ENCODE measurements around the gene CNN1.
A peak's percentile ranks its signal among the peaks of the same experiment; 100 is the strongest.
"Not testable (repeated sequence)": the region's sequence is repeated elsewhere in the genome, so short reads cannot be mapped to it uniquely, and the experiment has no call there.

CNN1 gene

GRCh38 chr19:11597202-11598102, 58.8 kb downstream of the CNN1 start, which contains the start of gene ZNF627:
Gene ZNF627, plus strand, starts transcription at chr19:11597483. Its CDS starts 145 bp downstream, at chr19:11597628.
- DNase-seq (ENCODE audit: insufficient read length, low spot score): peak; percentile 95
- FAIRE-seq: no peak
- TF ChIP-seq CTCF (IDR thresholded peaks at IDR 0.05; ENCODE audit: insufficient read depth, missing control alignments): no peak

DNA sequence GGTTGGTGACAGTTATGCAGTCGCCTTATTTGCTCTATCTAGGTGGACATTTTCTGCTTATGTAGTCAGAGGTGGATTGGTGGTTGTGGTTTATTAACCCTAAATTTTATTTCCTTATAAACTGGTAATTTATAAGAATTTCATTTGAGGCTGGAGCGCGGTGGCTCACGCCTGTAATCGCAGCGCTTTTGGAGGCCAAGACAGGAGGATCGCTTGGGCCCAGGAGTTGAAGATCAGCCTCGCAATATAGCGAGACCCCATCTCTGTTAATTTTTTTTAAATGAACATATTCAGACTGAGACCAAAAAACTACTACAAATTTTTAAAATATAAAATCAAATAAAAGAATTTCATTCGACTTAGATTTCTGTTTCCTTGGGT, 59.4 kb downstream of the CNN1 start:
- FAIRE-seq (no peak), DNase-seq (ENCODE audit: insufficient read length, low spot score) (no peak)
- TF ChIP-seq CTCF (IDR thresholded peaks at IDR 0.05; ENCODE audit: insufficient read depth, missing control alignments): no peak

- FAIRE-seq (no peak), DNase-seq (ENCODE audit: insufficient read length, low spot score) (no peak)
- no peak for TF ChIP-seq CTCF (IDR thresholded peaks at IDR 0.05; ENCODE audit: insufficient read depth, missing control alignments)
Observed at GRCh38 chr19:11598746-11599145, 60.1 kb downstream of the CNN1 start.

DNA sequence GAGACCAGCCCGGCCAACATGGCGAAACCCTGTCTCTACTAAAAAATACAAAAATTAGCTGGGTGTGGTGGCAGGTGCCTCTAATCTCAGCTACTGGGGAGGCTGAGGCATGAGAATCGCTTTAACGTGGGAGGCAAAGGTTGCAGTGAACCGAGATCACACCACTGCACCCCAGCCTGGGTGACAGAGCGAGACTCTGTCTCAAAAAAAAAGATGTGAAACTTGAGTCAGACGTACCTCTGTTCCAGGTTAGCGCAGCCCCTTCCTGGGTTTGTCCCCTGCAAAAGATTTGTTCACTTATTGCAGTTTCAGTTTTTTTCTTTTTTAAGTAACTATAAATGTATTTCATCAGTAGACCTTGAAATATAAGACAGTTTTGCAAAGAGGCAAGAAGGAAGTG, 61.1 kb downstream of the CNN1 start:
- not testable (repeated sequence) for FAIRE-seq; DNase-seq (ENCODE audit: insufficient read length, low spot score)
